ENCODE measurements around the gene MYPOP.

The MYPOP gene

GRCh38 chr19:45866400-45867176 lies 35.8 kb downstream of the MYPOP start:
- DNase-seq (ENCODE audit: insufficient read length, low spot score) (no peak), FAIRE-seq (no peak)
- TF ChIP-seq POLR2AphosphoS5 (IDR thresholded peaks at IDR 0.05; ENCODE audit: low read depth, low read length) (no peak), SPI1 (IDR thresholded peaks at IDR 0.05; ENCODE audit: low read depth, low read length) (no peak), POU2F2 (IDR thresholded peaks at IDR 0.05; ENCODE audit: low read depth, low read length) (no peak), PAX5 (IDR thresholded peaks at IDR 0.05; ENCODE audit: insufficient read depth, low read length, severe bottlenecking) (no peak)

GRCh38 chr19:45865269-45865948 lies 37.0 kb downstream of the MYPOP start:
- FAIRE-seq, result no peak
- no peak for TF ChIP-seq POLR2AphosphoS5 (IDR thresholded peaks at IDR 0.05; ENCODE audit: low read depth, low read length)
- no peak for TF ChIP-seq TAF1 (IDR thresholded peaks at IDR 0.05; ENCODE audit: low read depth, low read length)
- TF ChIP-seq POLR2A (IDR thresholded peaks at IDR 0.05; ENCODE audit: low read depth, low read length), result no peak
- no peak for TF ChIP-seq SPI1 (IDR thresholded peaks at IDR 0.05; ENCODE audit: low read depth, low read length)
- DNase-seq (ENCODE audit: insufficient read length, low spot score), result no peak

- DNase-seq (ENCODE audit: insufficient read length, low spot score) (no peak), FAIRE-seq (no peak)
- TF ChIP-seq TAF1 (IDR thresholded peaks at IDR 0.05; ENCODE audit: low read depth, low read length), result no peak
- TF ChIP-seq POLR2AphosphoS5 (IDR thresholded peaks at IDR 0.05; ENCODE audit: low read depth, low read length), result no peak
- no peak for TF ChIP-seq POU2F2 (IDR thresholded peaks at IDR 0.05; ENCODE audit: low read depth, low read length)
- TF ChIP-seq SPI1 (IDR thresholded peaks at IDR 0.05; ENCODE audit: low read depth, low read length), result no peak
- TF ChIP-seq PAX5 (IDR thresholded peaks at IDR 0.05; ENCODE audit: insufficient read depth, low read length, severe bottlenecking), result no peak
Observed at GRCh38 chr19:45864629-45865082, 37.8 kb downstream of the MYPOP start.

- TF ChIP-seq POU2F2 (IDR thresholded peaks at IDR 0.05; ENCODE audit: low read depth, low read length) (no peak), POLR2A (IDR thresholded peaks at IDR 0.05; ENCODE audit: low read depth, low read length) (no peak), SPI1 (IDR thresholded peaks at IDR 0.05; ENCODE audit: low read depth, low read length) (no peak), TAF1 (IDR thresholded peaks at IDR 0.05; ENCODE audit: low read depth, low read length) (no peak), POLR2AphosphoS5 (IDR thresholded peaks at IDR 0.05; ENCODE audit: low read depth, low read length) (no peak), PAX5 (IDR thresholded peaks at IDR 0.05; ENCODE audit: insufficient read depth, low read length, severe bottlenecking) (no peak)
- DNase-seq (ENCODE audit: insufficient read length, low spot score), result peak; percentile 85
- no peak for FAIRE-seq
Observed at GRCh38 chr19:45863840-45864628, 38.4 kb downstream of the MYPOP start, which contains the start of gene FOXA3. FOXA3 (plus strand) TSS chr19:45864326; CDS start chr19:45864457, 131 bp downstream.

GRCh38 chr19:45863335-45863839 lies 39.0 kb downstream of the MYPOP start:
- TF ChIP-seq TAF1 (IDR thresholded peaks at IDR 0.05; ENCODE audit: low read depth, low read length) (no peak), SPI1 (IDR thresholded peaks at IDR 0.05; ENCODE audit: low read depth, low read length) (no peak), POU2F2 (IDR thresholded peaks at IDR 0.05; ENCODE audit: low read depth, low read length) (no peak), POLR2A (IDR thresholded peaks at IDR 0.05; ENCODE audit: low read depth, low read length) (no peak), POLR2AphosphoS5 (IDR thresholded peaks at IDR 0.05; ENCODE audit: low read depth, low read length) (no peak), PAX5 (IDR thresholded peaks at IDR 0.05; ENCODE audit: insufficient read depth, low read length, severe bottlenecking) (no peak)
- DNase-seq (ENCODE audit: insufficient read length, low spot score), result no peak
- no peak for FAIRE-seq

GRCh38 chr19:45862564-45863334 lies 39.7 kb downstream of the MYPOP start, which contains the start of gene SYMPK:
SYMPK (minus strand) TSS chr19:45863147; CDS start chr19:45854495, 8,652 bp downstream.
- TF ChIP-seq PAX5 (IDR thresholded peaks at IDR 0.05; ENCODE audit: insufficient read depth, low read length, severe bottlenecking) (peak; percentile 74), SPI1 (IDR thresholded peaks at IDR 0.05; ENCODE audit: low read depth, low read length) (peak; percentile 63), TAF1 (IDR thresholded peaks at IDR 0.05; ENCODE audit: low read depth, low read length) (peak; percentile 56; the same call in 1 of the 2 replicates), POLR2A (IDR thresholded peaks at IDR 0.05; ENCODE audit: low read depth, low read length) (peak; percentile 83), POLR2AphosphoS5 (IDR thresholded peaks at IDR 0.05; ENCODE audit: low read depth, low read length) (peak; percentile 60), POU2F2 (IDR thresholded peaks at IDR 0.05; ENCODE audit: low read depth, low read length) (no peak)
- DNase-seq (ENCODE audit: insufficient read length, low spot score) (peak; percentile 100), FAIRE-seq (peak; percentile 99)

GRCh38 chr19:45862271-45862563 lies 40.2 kb downstream of the MYPOP start:
- no peak for FAIRE-seq
- DNase-seq (ENCODE audit: insufficient read length, low spot score), result no peak
- no peak for TF ChIP-seq POU2F2 (IDR thresholded peaks at IDR 0.05; ENCODE audit: low read depth, low read length)
- TF ChIP-seq PAX5 (IDR thresholded peaks at IDR 0.05; ENCODE audit: insufficient read depth, low read length, severe bottlenecking), result no peak
- no peak for TF ChIP-seq POLR2A (IDR thresholded peaks at IDR 0.05; ENCODE audit: low read depth, low read length)
- TF ChIP-seq TAF1 (IDR thresholded peaks at IDR 0.05; ENCODE audit: low read depth, low read length), result no peak
- no peak for TF ChIP-seq SPI1 (IDR thresholded peaks at IDR 0.05; ENCODE audit: low read depth, low read length)

GRCh38 chr19:45860359-45861259 lies 41.8 kb downstream of the MYPOP start:
- no peak for FAIRE-seq
- no peak for DNase-seq (ENCODE audit: insufficient read length, low spot score)
- TF ChIP-seq POLR2A (IDR thresholded peaks at IDR 0.05; ENCODE audit: low read depth, low read length) (no peak), TAF1 (IDR thresholded peaks at IDR 0.05; ENCODE audit: low read depth, low read length) (no peak), PAX5 (IDR thresholded peaks at IDR 0.05; ENCODE audit: insufficient read depth, low read length, severe bottlenecking) (no peak), SPI1 (IDR thresholded peaks at IDR 0.05; ENCODE audit: low read depth, low read length) (no peak), POU2F2 (IDR thresholded peaks at IDR 0.05; ENCODE audit: low read depth, low read length) (no peak), POLR2AphosphoS5 (IDR thresholded peaks at IDR 0.05; ENCODE audit: low read depth, low read length) (no peak)
